K562 (cell line): Measurements from ENCODE around the gene ANKRD34B. TPM values are rescaled to one million over a fixed set of nuclear protein-coding genes. Genes with fewer than 3 reads are reported as not detected.

Experiments used
- ATAC-seq: fragments of 200-7000 bp; cut with Tn5 transposase; 3 replicates; pipeline ENCODE4 v1.9.1; 2020; ENCODE audit warnings: moderate library complexity
- BruUV-seq: library from RNA; stranded (reverse); fragments of 400-500 nt; replicated peaks from 2 replicates; lab custom pipeline; 2021; lab: Mats Ljungman, UMichigan
- CTCF ChIA-PET: fragments of 300-600 bp; formaldehyde crosslinking; extraction: SDS; loops from one replicate; lab custom pipeline; 2021; ENCODE audit warnings: low intra/inter-chr PET ratio; lab: Yijun Ruan, JAX
- POLR2A ChIA-PET: fragments of 300-600, 350-650 bp; sonication (Branson Sonifier 250); formaldehyde crosslinking; extraction: SDS; loops from one replicate; lab custom pipeline; 2021; ENCODE audit warnings: antibody characterized with exemption, inconsistent platforms; lab: Yijun Ruan, JAX
- DNase-seq, 4 experiments: peaks; one replicate each; pipeline versions ENCODE4 v3.0.0 to v3.0.0-alpha.2; 2011 to 2018; ENCODE audit warnings: low spot score in 3 of 4, mixed read lengths in 3 of 4; ENCODE audit errors: extremely low read depth in 1 of 4
- FAIRE-seq: peaks from 2 replicates; lab custom pipeline; 2011; peaks lifted over from hg19 to GRCh38; lab: Jason Lieb, UNC
- H2AFZ ChIP-seq: 2 replicates; pipeline ENCODE4 v1.6.0; 2011; ENCODE audit warnings: low read depth, low read length, control low read depth, inconsistent platforms
- H3K27ac ChIP-seq: fragments of 200-600 bp; 3 replicates; pipeline ENCODE4 v1.8.0; 2011; ENCODE audit warnings: low read depth, mild to moderate bottlenecking, control low read depth, inconsistent platforms, low read length, moderate library complexity, mixed read lengths; ENCODE audit errors: extremely low read depth
- H3K27me3 ChIP-seq, 2 experiments: fragments of 300-600 bp in 1 of 2; 2 replicates in 1 of 2; 3 replicates in 1 of 2; pipeline versions ENCODE4 v1.6.0 to v1.8.0; 2011; ENCODE audit warnings: inconsistent platforms in 2 of 2, low read length in 2 of 2, mild to moderate bottlenecking in 1 of 2, mixed read lengths in 1 of 2, moderate library complexity in 1 of 2; ENCODE audit not compliant: control insufficient read depth in 2 of 2, insufficient read depth in 2 of 2
- H3K36me3 ChIP-seq: fragments of 300-600 bp; 3 replicates; pipeline ENCODE4 v1.8.0; 2011; ENCODE audit warnings: mild to moderate bottlenecking, low read length, inconsistent platforms; ENCODE audit not compliant: control insufficient read depth, insufficient read depth
- H3K4me1 ChIP-seq, 2 experiments: fragments of 200-600 bp in 1 of 2; replicated peaks in 1 of 2; 2 replicates in 1 of 2; 3 replicates in 1 of 2; pipeline versions ENCODE4 v1.5.1 to v1.8.0; 2011; ENCODE audit warnings: inconsistent platforms in 2 of 2, low read length in 2 of 2, mild to moderate bottlenecking in 1 of 2, mixed read lengths in 1 of 2, moderate library complexity in 1 of 2; ENCODE audit not compliant: control insufficient read depth in 2 of 2, insufficient read depth in 2 of 2
- H3K4me2 ChIP-seq: 2 replicates; pipeline ENCODE4 v1.6.1; 2011; ENCODE audit warnings: low read length, control low read depth, inconsistent platforms, mixed read lengths; ENCODE audit not compliant: insufficient read depth
- H3K4me3 ChIP-seq: fragments of 200-600 bp; sonication (generic), shearing (Covaris generic); 2 replicates; pipeline ENCODE4 v1.5.1; 2016; ENCODE audit warnings: control low read depth, inconsistent platforms
- H3K79me2 ChIP-seq: fragments of 200-600 bp; 3 replicates; pipeline ENCODE4 v1.8.0; 2011; ENCODE audit warnings: low read length, inconsistent platforms; ENCODE audit not compliant: control insufficient read depth, insufficient read depth
- H3K9ac ChIP-seq, 2 experiments: 2 replicates each; pipeline versions ENCODE4 v1.6.0 to v1.6.1; 2011; ENCODE audit warnings: low read depth in 2 of 2, low read length in 2 of 2, control low read depth in 1 of 2, inconsistent platforms in 1 of 2, mild to moderate bottlenecking in 1 of 2, mixed read lengths in 1 of 2; ENCODE audit not compliant: insufficient read depth in 1 of 2
- H3K9me1 ChIP-seq: one replicate; pipeline ENCODE4 v1.6.0; 2011; ENCODE audit warnings: inconsistent platforms, mild to moderate bottlenecking, low read length, moderate library complexity; ENCODE audit not compliant: control insufficient read depth, insufficient read depth
- H3K9me3 ChIP-seq: replicated peaks from 2 replicates; pipeline ENCODE4 v1.5.1; 2011; ENCODE audit warnings: low read depth, low read length, inconsistent platforms; ENCODE audit not compliant: control insufficient read depth, insufficient read depth
- H4K20me1 ChIP-seq: replicated peaks from 2 replicates; pipeline ENCODE4 v1.6.1; 2011; ENCODE audit warnings: low read length, inconsistent platforms, mixed read lengths; ENCODE audit not compliant: control insufficient read depth, insufficient read depth
- CCNT2 ChIP-seq: IDR thresholded peaks from 2 replicates; pipeline ENCODE4 v1.6.1; 2011; ENCODE audit warnings: borderline replicate concordance, low read depth, mild to moderate bottlenecking, moderate library complexity, mixed read lengths, low read length; ENCODE audit not compliant: insufficient read length; ENCODE audit errors: extremely low read depth
- CEBPG ChIP-seq, 3 experiments: fragments of 200-800 bp in 1 of 3; sonication (Bioruptor generic) in 1 of 3; sonication (generic) in 1 of 3; formaldehyde crosslinking in 1 of 3; IDR thresholded peaks in 2 of 3; conservative IDR thresholded peaks in 1 of 3; 2 replicates each; pipeline versions ENCODE4 v1.6.1 to v1.8.0; 2016 to 2022; ENCODE audit warnings: missing compliant biosample characterization in 2 of 3, missing genetic modification characterization in 2 of 3, mild to moderate bottlenecking in 1 of 3, missing genetic modification reagents in 1 of 3
- CHD4 ChIP-seq: fragments of 200-600 bp; sonication (generic); IDR thresholded peaks from 3 replicates; pipeline ENCODE4 v1.6.1; 2012; ENCODE audit warnings: low read depth, mild to moderate bottlenecking, mixed read lengths, low read length, inconsistent platforms; ENCODE audit not compliant: insufficient read depth, insufficient replicate concordance, poor library complexity, severe bottlenecking
- FOXK1 ChIP-seq: sonication (generic); formaldehyde crosslinking; IDR thresholded peaks from 2 replicates; pipeline ENCODE4 v1.8.0; 2022; ENCODE audit warnings: missing genetic modification reagents, mild to moderate bottlenecking, borderline replicate concordance
- FOXP1 ChIP-seq: sonication (generic); formaldehyde crosslinking; IDR thresholded peaks from 2 replicates; pipeline ENCODE4 v1.8.0; 2022; ENCODE audit warnings: mild to moderate bottlenecking, missing genetic modification reagents
- HMG20A ChIP-seq: fragments of 450-650 bp; formaldehyde crosslinking; conservative IDR thresholded peaks from 2 replicates; pipeline ENCODE4 v1.4.0; 2020; ENCODE audit warnings: mild to moderate bottlenecking, mixed read lengths
- NFATC3 ChIP-seq: fragments of 450-650 bp; IDR thresholded peaks from 2 replicates; pipeline ENCODE4 v1.6.1; 2017; ENCODE audit warnings: mild to moderate bottlenecking
- PHTF2 ChIP-seq: fragments of 250-450 bp; sonication (Bioruptor Pico); IDR thresholded peaks from 2 replicates; pipeline ENCODE4 v1.5.0; 2021; ENCODE audit warnings: mild to moderate bottlenecking
- SRSF3 ChIP-seq: fragments of 200-400 bp; formaldehyde crosslinking; IDR thresholded peaks from 2 replicates; pipeline ENCODE4 v1.6.1; 2016; ENCODE audit warnings: mild to moderate bottlenecking, low read length, moderate library complexity; ENCODE audit not compliant: insufficient read depth
- ZKSCAN3 ChIP-seq: fragments of 250-450 bp; sonication (Bioruptor Pico); IDR thresholded peaks from 2 replicates; pipeline ENCODE4 v1.4.0; 2020
- ZNF707 ChIP-seq: fragments of 250-450 bp; sonication (Bioruptor Pico); conservative IDR thresholded peaks from 2 replicates; pipeline ENCODE4 v1.8.0; 2022; ENCODE audit warnings: inconsistent platforms, mild to moderate bottlenecking, moderate library complexity
- in situ Hi-C: fragments of 300-500 bp; cut with MboI; formaldehyde crosslinking; loops from 4 replicates; pipeline ENCODE4 v1.15.0; 2018; ENCODE audit warnings: inconsistent platforms, mixed read lengths
- intact Hi-C: fragments of 100-400 bp; cut with micrococcal nuclease; formaldehyde crosslinking; loops from 2 replicates; pipeline ENCODE4 v1.14.2; 2022
- polyA plus RNA-seq, 8 experiments: library from polyadenylated mRNA; depleted of rRNA in 4 of 8; stranded (reverse) in 5 of 8; unstranded in 3 of 8; fragments of >200 nt; fragmentation: Nextera tagmentation in 2 of 8; fragmentation: Illumina TruSeq in 1 of 8; extraction: Ambion mirVana in 2 of 8; extraction: Trizol in 1 of 8; gene quantifications; 2 replicates each; pipeline versions ENCODE4 v1.2.1 to v1.2.3, GENCODE V29; 2011 to 2014; ENCODE audit warnings: inconsistent platforms in 1 of 8, missing spikeins in 1 of 8
- total RNA-seq, 7 experiments: library from RNA; depleted of rRNA in 6 of 7; stranded (reverse); fragments of >200 nt in 6 of 7; fragmentation: Illumina TruSeq in 2 of 7; extraction: Trizol in 2 of 7; gene quantifications; 2 replicates each; pipeline versions ENCODE4 v1.2.1 to v1.2.3, GENCODE V29; 2011 to 2021; ENCODE audit warnings: low replicate concordance in 1 of 7
- TF ChIP-seq, protein P1 (sequence below): fragments of 450-650 bp; IDR thresholded peaks from one replicate; pipeline ENCODE4 v1.6.1; 2018; ENCODE audit warnings: mild to moderate bottlenecking, moderate library complexity; ENCODE audit not compliant: partially characterized antibody
- TF ChIP-seq, protein P2 (sequence below): fragments of 450-650 bp; IDR thresholded peaks from 2 replicates; pipeline ENCODE4 v1.6.1; 2018; ENCODE audit not compliant: partially characterized antibody
- TF ChIP-seq, protein P3 (sequence below): fragments of 250-450 bp; sonication (Bioruptor Pico); IDR thresholded peaks from 2 replicates; pipeline ENCODE4 v1.8.0; 2021; ENCODE audit warnings: mild to moderate bottlenecking, moderate library complexity

ANKRD34B gene
- total and polyA plus RNA-seq, 9 of the 15 experiments (the other 6 are each of a cell fraction or from before 2014, with no cell fraction given): not detected

DNA sequence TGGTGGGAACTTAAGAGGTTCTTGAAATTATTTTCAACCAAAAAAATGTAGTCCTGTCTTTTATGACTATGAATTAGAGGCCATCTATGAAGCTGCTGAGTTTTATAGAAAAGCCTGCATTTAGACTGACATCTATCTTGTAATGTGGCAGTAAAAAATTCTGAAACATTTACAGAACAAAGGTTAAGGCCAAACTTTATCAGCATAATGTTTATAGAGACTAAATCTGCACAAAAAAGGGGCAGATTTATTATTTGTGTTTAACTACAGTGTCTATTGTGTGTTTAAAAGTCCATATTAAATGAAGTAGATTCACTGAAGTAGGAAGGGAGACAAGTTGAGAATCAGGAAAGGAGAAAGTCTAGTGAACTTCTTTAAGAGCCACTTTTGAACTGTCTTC is 37.3 kb upstream of the ANKRD34B start:
- no peak overlapping the region for H2AFZ ChIP-seq
- H3K9me1 ChIP-seq: no peaks in the 10 kb centered on the region
- no peaks in the 10 kb centered on the region for H3K4me1 ChIP-seq
- DNase-seq (no peak), FAIRE-seq (no peak), ATAC-seq (no peak)
- in situ Hi-C loops (no loop called here), intact Hi-C loops (no loop called here)
- H3K9ac ChIP-seq: no peak overlapping the region
- no peaks in the 10 kb centered on the region for H3K27me3 ChIP-seq
- POLR2A ChIA-PET: interaction anchor here (1.5 kb wide), 1 partner anchor 47 kb away, joined by 3 read pairs; the partner anchor contains the start of genes DHFR and MSH3
- H3K4me3 ChIP-seq: no peak overlapping the region
- H3K36me3 ChIP-seq: no peaks in the 10 kb centered on the region
- BruUV-seq: no TSS peak
- H3K27ac ChIP-seq: no peak overlapping the region
- H3K9me3 ChIP-seq: no peaks in the 10 kb centered on the region
- no peaks in the 10 kb centered on the region for H4K20me1 ChIP-seq
- H3K4me2 ChIP-seq: no peak overlapping the region
- CTCF ChIA-PET: no interaction called here
- no peaks in the 10 kb centered on the region for H3K79me2 ChIP-seq
- TF ChIP-seq FOXP1 (CRISPR knock-in tag) (no peak), ZKSCAN3 (CRISPR knock-in tag) (no peak), CHD4 (no peak), CCNT2 (no peak), CEBPG (CRISPR knock-in tag; IDR thresholded peaks at IDR 0.05) (no peak), CEBPG (tag; conservative IDR thresholded peaks at IDR 0.05 in 1 of 2, IDR thresholded peaks at IDR 0.05 in 1 of 2) (no peak), PHTF2 (CRISPR knock-in tag) (no peak), ZNF707 (CRISPR knock-in tag) (no peak), NFATC3 (no peak), FOXK1 (CRISPR knock-in tag) (no peak), SRSF3 (no peak), HMG20A (CRISPR knock-in tag) (no peak)
- TF ChIP-seq, protein P1, sequence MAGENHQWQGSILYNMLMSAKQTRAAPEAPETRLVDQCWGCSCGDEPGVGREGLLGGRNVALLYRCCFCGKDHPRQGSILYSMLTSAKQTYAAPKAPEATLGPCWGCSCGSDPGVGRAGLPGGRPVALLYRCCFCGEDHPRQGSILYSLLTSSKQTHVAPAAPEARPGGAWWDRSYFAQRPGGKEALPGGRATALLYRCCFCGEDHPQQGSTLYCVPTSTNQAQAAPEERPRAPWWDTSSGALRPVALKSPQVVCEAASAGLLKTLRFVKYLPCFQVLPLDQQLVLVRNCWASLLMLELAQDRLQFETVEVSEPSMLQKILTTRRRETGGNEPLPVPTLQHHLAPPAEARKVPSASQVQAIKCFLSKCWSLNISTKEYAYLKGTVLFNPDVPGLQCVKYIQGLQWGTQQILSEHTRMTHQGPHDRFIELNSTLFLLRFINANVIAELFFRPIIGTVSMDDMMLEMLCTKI: no peak
- TF ChIP-seq, protein P2, sequence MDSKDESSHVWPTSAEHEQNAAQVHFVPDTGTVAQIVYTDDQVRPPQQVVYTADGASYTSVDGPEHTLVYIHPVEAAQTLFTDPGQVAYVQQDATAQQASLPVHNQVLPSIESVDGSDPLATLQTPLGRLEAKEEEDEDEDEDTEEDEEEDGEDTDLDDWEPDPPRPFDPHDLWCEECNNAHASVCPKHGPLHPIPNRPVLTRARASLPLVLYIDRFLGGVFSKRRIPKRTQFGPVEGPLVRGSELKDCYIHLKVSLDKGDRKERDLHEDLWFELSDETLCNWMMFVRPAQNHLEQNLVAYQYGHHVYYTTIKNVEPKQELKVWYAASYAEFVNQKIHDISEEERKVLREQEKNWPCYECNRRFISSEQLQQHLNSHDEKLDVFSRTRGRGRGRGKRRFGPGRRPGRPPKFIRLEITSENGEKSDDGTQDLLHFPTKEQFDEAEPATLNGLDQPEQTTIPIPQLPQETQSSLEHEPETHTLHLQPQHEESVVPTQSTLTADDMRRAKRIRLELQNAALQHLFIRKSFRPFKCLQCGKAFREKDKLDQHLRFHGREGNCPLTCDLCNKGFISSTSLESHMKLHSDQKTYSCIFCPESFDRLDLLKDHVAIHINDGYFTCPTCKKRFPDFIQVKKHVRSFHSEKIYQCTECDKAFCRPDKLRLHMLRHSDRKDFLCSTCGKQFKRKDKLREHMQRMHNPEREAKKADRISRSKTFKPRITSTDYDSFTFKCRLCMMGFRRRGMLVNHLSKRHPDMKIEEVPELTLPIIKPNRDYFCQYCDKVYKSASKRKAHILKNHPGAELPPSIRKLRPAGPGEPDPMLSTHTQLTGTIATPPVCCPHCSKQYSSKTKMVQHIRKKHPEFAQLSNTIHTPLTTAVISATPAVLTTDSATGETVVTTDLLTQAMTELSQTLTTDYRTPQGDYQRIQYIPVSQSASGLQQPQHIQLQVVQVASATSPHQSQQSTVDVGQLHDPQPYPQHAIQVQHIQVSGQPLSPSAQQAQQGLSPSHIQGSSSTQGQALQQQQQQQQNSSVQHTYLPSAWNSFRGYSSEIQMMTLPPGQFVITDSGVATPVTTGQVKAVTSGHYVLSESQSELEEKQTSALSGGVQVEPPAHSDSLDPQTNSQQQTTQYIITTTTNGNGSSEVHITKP: no peak
- TF ChIP-seq, protein P3, sequence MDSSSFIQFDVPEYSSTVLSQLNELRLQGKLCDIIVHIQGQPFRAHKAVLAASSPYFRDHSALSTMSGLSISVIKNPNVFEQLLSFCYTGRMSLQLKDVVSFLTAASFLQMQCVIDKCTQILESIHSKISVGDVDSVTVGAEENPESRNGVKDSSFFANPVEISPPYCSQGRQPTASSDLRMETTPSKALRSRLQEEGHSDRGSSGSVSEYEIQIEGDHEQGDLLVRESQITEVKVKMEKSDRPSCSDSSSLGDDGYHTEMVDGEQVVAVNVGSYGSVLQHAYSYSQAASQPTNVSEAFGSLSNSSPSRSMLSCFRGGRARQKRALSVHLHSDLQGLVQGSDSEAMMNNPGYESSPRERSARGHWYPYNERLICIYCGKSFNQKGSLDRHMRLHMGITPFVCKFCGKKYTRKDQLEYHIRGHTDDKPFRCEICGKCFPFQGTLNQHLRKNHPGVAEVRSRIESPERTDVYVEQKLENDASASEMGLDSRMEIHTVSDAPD (CRISPR knock-in tag): no peak
